GM19023 (cell line): ENCODE data around the gene FBN2.
"Not testable (repeated sequence)": the region's sequence is repeated elsewhere in the genome, so short reads cannot be mapped to it uniquely, and the experiment has no call there.

Experiments
- ATAC-seq: cut with Tn5 transposase; IDR thresholded peaks from one replicate; pipeline ENCODE4 v1.9.1; 2021; ENCODE audit warnings: mild to moderate bottlenecking, moderate library complexity; ENCODE audit not compliant: unreplicated experiment

Gene FBN2

DNA sequence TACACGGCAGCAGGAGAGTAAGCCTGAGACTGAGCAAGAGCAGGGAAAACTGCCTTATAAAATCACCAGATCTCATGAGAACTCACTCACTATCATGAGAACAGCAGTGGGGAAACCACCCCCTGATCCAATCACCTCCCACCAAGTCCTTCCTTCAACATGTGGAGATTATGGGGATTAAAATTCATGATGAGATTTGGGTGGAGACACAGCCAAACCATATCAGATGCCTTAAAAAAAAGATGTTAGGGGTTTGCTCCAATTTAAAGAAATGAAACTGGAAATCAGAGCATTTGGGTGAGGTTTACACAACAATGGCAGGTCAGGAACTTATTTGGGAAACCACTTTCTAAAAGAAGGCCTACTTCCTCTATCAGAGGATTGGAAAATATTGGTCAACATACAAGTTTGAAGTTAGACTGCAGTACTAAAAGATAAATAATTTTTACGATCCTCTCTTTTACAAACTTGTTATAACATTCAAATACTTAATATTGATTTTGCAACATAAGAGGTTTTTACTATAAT is 105.1 kb downstream of the FBN2 start:
- no peak for ATAC-seq

DNA sequence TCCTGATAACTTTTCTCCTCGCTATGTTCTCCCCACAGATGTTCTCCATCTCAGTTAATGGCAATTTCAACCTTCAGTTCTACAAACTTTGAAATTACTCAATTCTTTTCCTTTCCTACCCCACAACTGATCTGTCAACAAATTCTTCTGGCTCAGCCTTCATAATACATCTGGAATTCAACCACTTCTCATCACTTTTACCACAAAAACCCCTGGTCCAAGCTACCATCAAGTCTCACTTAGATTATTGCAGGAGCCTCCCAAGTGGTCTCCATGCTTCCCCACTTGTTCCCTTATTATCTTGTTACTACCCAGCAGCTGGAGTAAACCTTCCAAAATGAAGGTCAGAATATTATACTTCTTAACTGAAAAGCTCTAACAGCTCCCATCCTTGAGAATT is 110.1 kb downstream of the FBN2 start:
- no peak for ATAC-seq

DNA sequence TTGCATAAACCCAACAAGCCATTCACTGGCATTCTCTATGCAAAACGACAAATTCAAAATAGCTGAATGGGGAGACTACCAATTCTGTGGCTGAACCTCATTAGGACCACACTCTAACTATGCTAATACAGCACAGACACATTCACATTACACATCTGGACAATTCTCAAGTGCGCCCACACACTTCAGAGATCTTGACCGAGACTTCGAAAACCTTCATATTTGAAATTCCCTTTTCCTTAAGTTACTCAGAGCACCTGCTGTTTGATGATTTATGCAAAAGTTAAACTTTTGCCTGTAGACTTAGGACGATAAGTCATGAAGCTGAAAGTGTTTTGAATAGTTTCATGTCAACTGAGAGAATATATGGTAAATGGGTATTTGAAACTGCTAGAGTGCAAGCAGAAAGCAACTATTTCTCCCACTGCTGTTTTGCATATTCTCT is 111.9 kb downstream of the FBN2 start:
- ATAC-seq, result peak; percentile 96

DNA sequence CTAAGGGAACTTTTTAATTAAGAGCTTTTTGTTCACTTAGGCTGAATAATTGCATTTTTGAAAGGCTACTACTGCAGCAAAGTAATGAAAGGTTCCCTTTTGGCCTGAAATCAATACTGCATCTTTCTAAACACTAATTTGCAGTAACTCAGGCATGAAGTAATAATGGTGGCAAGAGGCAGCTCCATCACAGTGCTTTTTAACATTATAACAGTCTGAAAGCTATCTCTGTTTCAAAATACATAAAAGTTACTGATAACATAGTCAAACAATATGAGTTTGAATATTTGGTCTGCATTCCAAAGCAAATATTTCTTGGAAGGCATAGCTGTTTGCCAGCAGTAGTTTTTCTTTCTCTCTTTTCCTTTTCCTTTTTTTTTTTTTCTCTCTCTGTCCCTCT is 113.4 kb downstream of the FBN2 start:
- no peak for ATAC-seq

DNA sequence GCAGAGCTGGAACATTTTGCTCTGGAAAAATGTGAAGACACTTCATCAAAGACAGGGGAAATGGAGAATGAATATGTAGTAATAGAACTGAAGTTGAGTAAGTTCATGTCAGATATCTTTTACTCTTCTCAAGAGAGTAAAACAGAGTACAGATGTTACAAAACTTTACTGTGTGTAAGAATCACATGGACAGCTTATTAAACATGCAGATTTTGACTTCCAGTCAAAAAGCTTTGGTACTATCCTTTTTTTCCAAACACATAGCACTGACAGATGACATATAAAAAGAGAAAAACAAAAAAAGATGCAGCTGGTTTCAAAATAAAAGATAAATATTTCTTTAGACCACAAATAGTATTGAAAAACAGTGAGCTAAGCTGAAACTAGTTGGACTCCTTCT is 115.4 kb downstream of the FBN2 start:
- ATAC-seq, result no peak

DNA sequence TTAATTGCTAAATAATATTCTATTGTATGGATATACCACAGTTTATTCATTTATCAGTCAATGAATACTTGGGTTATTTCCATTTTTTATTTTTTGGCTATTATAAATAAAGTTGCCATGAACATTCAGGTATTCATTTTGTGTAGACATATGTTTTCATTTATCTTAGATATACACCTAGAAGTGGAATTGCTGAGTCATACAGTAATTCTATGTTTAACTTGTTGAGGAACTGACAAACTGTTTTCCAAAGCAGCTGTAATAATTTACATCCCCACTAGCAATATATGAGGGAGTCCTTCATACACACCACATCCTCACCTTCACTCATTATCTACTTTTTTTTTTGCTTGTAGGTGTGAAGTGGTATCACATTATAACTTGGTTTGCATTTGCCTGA is 123.6 kb downstream of the FBN2 start:
- ATAC-seq, result no peak

DNA sequence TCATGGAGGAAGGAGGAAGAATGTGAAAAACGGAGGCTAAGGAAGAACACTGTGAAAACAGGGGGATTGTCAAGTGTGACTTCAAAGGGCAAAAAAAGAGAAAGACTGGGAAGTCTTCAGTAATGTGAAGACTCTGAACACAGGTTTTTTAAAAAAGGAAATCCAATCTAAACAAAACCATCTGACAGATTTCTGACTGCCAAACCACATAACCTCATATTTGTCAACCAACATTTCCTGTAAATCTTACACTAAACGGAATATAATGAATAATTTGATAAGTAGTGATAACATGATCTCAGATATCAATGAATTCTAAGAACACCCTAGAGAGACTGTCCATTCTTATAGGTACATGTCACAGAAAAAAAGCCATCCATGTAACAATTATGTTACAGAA is 124.7 kb downstream of the FBN2 start:
- no peak for ATAC-seq

DNA sequence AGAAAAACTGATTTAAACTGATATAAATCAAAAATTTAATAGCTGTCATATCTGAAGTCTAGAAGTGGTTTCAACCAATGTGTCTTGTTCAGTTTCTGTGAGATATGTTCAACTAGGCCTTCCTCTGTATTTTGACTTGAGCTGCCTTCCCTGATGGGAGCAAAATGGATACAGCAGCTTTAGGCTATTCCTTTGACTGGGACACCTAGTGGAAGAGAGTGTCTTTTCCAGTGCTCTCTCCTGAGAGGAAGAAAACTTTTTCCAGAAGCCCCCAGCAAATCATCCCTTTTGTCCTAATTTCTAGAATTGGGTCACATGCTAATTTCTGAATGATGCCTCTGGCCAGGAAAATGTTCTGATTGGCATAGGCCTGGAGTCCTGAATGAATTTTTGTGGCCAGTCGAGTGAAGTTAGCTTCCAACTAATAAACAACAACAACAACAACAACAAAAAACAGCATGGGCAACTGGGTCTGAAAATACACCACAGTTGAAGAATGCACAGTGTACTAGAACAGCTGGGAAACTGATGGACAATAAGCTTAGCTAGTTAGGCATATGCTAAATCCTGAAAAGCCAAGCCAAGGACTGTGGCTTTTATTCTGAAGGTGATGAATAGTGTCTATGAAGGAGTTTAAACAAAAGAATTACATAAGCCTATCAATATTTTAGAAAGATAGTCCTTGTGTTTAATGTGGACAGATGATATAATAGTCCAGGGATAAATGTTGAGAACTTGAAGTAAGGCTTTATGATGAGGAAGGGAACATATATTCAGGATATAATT is 125.7 kb downstream of the FBN2 start:
- ATAC-seq, result no peak

DNA sequence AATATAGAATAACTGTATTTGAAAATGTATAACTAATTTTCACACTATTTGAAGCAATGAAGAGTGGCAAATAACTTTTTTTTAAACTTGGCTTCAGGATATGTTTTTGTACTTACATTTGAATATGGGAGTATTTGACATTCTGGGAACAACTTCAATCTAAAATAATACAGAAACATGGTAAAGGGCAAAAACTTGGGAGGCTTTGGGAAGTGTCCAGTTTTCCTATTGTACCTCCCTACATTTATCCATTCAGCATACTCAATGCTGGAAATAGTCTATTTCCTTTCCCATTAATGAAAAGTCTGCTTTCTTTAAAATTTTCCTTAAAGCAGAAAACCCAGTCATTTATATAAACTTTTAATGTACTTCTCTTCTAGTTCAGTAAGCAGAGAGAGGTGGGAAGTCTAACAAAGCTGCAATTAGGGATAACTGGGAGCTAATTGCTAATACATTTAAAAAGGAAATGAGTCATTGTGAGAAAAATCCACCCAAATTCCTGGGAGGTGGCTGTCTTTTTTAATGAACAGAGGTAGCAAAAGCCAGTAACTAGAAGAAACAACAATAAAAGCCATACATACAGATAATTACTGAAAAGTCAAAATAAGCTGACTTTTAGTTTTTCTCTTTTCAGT is 128.8 kb downstream of the FBN2 start:
- no peak for ATAC-seq

DNA sequence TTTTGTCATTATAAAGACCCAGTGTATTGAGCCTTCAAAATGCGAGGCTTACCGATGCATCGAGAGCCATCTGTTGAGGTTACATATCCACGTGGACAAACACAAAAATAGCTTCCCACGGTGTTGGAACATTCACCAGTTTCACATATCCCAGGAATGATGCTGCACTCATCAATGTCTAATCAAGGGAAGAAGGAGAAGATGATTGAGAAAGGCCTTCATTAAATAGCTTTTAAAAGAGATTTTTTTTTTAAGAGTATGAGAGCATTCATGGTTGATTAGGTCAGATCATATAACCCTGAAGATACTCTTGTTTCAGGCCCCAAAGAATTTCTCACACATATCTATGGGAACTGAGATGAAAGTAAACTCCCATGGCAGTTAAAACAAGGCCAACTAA is 129.4 kb downstream of the FBN2 start:
- no peak for ATAC-seq

DNA sequence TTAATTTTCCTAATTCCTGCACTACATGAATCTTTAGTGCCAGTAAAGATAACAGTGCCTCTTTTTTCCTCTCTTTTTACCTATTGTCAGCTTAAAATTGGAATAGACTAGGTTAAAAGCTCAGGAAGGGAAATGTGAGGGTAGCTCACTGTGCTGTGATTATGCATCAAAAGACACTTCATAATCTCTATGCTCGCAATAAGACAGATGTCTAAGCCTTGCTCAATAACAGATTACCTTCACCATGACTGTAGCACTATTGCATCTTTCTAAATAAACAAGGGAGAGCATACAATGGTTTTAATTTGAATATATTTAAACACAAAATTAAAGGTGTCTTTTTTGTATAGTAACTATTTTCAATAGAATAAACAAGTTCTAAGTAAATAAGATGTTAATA is 130.1 kb downstream of the FBN2 start:
- no peak for ATAC-seq

DNA sequence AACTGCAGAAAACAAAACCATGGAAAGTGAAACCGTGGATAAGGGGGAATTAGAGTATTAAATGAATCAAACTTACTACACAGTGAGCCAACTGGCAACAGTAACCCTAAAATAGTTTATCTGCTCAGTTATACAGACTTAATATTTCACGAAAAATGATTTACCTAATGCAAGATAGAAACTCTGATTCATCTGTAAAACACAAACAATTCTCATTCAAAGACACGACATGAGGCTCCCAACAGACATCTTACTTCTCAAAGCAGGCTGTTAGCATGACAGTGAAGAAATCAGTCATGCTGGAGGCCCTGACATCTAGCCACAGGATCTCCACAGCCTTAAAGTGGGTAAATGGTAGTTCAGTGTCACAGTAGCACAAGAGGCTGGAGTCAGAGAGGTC is 131.2 kb downstream of the FBN2 start:
- ATAC-seq, result no peak

DNA sequence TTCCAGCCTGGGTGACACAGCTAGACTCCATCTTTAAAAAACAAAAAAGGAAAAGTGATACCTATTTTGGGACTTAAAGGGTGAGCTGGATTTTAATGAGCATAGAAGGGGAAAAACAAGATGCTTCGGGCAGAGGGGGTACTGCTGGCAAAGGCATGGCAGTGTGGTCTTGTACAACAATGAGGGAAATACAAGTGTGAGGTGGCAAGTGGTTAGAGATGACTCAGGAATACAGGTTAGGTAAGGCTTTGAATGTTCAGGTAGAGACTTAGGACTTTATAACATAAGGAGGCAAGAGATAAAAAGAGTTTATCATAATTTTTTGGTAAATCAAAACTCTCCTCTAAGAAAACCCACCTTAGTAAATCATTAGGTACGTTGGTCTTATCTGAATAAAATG is 132.9 kb downstream of the FBN2 start:
- ATAC-seq, result no peak

DNA sequence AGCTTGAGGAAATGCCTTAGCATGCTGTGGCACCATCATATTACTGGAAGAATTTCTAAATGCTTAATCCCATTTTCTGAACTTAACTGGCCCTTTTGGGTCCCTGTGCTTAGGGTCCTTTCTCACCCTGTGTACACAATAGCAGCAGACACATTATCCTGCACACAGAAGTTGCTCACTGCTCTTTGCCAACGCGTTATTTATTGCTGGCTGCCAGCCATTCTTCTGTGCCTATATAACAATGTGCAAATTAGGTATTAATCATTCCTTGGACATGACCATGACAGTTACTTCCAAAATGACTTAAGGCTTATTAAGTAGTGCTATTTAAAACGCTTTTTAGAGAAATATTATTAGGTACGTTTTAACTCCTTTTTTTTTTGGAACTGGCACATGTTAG is 134.7 kb downstream of the FBN2 start:
- ATAC-seq, result no peak

DNA sequence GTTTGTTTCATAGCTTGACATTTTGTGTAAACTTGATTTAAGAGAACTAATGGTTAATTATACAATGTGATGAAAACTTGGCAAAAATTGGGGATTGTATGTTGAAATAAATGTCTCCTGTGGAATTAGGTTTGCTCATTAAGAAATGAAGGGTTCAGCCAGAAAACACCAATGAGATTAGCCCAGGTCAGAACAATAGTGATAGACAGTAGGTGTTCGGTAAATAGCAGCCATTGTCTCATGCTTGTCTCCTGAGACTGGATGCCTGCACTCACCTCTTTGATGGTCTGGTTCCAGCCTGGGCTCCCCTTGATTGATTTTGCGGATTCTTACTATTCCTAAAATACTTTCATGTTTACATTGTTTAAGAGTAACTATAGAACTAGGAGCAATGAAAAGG is 135.5 kb downstream of the FBN2 start:
- ATAC-seq, result no peak

DNA sequence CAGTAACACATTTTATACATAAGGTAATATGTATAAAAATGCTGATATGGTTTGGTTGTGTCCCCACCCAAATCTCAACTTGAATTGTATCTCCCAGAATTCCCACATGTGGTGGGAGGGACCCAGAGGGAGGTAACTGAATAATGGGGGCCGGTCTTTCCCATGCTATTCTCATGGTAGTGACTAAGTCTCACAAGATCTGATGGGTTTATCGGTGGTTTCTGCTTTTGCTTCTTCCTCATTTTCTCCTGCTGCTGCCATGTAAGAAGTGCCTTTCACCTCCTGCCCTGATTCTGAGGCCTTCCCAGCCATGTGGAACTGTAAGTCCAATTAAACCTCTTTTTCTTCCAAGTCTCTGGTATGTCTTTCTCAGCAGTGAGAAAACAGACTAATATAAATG is 137.3 kb downstream of the FBN2 start:
- not testable (repeated sequence) for ATAC-seq

DNA sequence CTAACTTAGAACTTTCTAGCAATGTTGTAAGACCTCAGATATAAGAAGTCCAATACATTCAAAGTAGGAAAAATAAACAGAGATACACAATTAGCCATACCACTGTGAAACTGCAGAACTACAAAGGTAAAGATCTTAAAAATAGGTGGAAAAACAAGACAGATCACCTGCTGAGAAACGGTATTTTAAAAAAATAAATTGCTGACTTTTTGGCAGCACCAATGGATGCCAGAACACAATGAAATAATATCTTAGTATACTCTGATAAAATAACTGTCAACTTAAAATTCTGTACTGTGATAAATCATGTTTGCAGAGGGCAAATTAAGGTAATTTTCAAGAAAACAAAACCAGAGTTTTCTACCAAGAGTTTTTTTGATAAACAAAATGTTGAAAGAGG is 138.9 kb downstream of the FBN2 start:
- no peak for ATAC-seq

DNA sequence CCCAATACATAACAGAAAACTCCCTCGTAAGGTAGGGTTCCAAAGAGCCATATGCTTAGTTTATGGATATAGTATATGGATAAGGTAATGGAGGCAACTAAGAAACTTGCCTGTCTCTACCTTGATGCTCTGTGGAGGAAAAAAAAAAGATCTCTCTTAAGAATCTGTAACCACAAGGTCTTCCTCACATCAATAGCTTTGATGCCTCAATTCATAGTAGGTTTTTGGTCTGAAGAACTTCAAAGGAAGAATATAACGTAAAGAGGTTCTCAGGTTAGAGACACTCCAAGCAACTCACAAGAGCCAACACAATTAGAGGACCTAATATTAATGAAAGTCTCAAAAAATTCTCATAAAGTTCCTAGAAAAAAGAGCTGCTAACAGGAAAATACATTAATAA is 140.2 kb downstream of the FBN2 start:
- no peak for ATAC-seq

DNA sequence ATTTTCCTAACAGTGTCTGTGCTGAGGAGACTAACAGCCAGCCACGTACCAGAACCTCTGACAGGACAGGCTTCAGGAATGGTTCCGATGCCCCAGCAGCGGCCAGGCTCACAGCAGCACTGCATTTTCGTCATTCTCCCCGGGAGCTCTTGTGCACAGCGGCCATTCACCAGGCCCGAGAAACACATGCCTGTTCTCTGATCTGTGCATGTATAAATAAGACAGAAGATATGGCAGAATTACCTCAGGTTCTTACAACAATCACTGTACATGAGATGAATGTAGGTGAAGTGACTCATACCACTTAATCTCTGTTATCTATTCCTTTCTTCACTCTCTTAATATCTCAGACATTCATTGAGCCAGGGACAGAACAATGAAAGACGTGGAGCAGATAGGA is 143.0 kb downstream of the FBN2 start:
- ATAC-seq, result no peak

DNA sequence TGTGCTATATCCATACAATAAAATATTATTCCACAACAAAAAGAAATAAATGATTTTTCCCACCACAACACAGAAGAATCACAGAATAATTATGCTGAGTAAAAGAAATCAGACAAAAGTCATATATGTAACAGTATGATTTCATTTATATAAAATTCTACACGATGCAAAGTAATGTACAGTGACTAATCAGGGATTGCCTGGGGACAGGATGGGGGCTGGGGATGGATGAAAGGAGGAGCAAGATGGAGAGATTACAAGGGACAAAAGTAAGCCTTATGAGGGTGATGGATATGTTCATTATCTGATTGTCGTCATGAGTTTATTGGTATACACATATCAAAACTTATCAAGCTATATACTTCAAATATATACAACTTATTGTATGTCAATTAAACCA is 154.0 kb downstream of the FBN2 start:
- ATAC-seq, result no peak

DNA sequence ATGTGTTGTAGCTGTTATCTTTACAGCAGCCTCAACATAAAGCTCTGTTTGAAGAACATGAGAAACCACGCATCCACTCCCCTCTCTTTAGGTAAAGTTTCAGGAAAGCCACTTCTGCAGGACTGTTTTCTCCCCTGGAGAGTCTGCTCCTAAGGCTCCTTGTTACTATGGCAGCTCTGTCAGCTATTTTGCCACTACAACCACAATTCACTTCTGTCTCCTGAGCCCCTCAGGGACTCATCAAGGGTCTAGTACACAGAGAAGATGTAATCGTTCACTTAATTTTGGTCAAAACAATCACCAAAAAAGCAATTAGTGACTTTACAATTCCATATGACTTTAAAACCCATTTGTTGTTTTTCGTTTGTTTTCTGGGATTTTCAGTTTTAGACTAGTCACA is 157.7 kb downstream of the FBN2 start:
- ATAC-seq, result no peak

DNA sequence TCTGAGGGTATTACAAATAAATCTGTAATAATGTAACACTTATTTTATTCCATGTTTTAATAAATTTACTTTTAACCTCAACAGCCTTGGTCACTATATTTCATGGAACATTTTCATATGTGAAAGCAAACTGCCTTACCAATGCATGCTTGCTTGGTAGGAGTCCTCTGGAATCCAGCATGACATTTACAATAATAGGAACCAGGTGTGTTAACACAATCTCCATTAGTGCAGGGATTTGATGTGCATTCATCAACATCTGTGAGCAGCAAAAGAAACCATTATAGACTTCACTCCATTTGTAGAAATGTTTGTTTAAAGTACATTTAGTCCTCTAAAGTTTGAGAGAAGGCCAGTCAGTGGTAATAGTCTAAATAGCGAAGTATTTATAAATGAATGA is 159.4 kb downstream of the FBN2 start:
- ATAC-seq, result no peak

DNA sequence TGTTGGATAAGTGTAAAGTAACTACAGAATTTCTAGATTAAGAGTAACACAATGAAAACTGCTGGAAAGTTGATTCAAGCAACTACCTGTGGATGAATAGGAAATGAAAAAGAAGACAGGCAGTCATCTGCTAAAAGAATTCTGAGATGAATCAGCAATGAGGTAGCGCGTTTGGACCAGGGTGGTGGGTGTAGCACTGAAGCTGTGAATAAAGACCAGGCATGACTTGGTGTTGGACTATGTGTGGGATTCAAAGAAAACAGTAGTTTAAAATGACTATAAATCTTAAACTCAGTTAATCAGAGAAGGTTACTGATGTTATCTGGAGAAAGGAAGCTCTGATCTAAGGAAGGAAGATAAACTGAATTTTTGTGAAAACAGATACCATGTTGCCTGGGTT is 159.8 kb downstream of the FBN2 start:
- ATAC-seq, result no peak
